Calu3 (cell line): ENCODE measurements around the gene KIRREL3. TPM values are rescaled to one million over a fixed set of nuclear protein-coding genes. Genes with fewer than 3 reads are reported as not detected.

ENCODE experiments used
- BruUV-seq: library from RNA; stranded (reverse); fragments of 400-500 nt; replicated peaks from 2 replicates; lab custom pipeline; 2021; lab: Mats Ljungman, UMichigan
- CTCF ChIA-PET: fragments of 300-600 bp; sonication (Branson Sonifier 250); formaldehyde crosslinking; loops from one replicate; lab custom pipeline; 2022; ENCODE audit warnings: antibody characterized with exemption; lab: Charles Lee
- DNase-seq: peaks from one replicate; pipeline ENCODE4 v3.0.0; 2022
- H3K27ac Mint-ChIP-seq: one replicate; pipeline ENCODE4 v1.8.0; 2022; ENCODE audit warnings: mixed read lengths; ENCODE audit not compliant: unreplicated experiment
- H3K27me3 Mint-ChIP-seq: one replicate; pipeline ENCODE4 v1.8.0; 2022; ENCODE audit warnings: mixed read lengths; ENCODE audit not compliant: unreplicated experiment
- H3K36me3 Mint-ChIP-seq: one replicate; pipeline ENCODE4 v1.8.0; 2022; ENCODE audit warnings: mild to moderate bottlenecking, moderate library complexity, mixed read lengths; ENCODE audit not compliant: insufficient read depth, unreplicated experiment
- H3K4me1 Mint-ChIP-seq: one replicate; pipeline ENCODE4 v1.8.0; 2022; ENCODE audit warnings: mild to moderate bottlenecking, low read depth, mixed read lengths; ENCODE audit not compliant: unreplicated experiment
- H3K4me3 Mint-ChIP-seq: one replicate; pipeline ENCODE4 v1.8.0; 2022; ENCODE audit warnings: mild to moderate bottlenecking, low read depth, moderate library complexity, mixed read lengths; ENCODE audit not compliant: unreplicated experiment
- H3K9me3 Mint-ChIP-seq: one replicate; pipeline ENCODE4 v1.8.0; 2022; ENCODE audit warnings: low read depth, mixed read lengths; ENCODE audit not compliant: unreplicated experiment
- CTCF ChIP-seq: fragments of 200-600 bp; IDR thresholded peaks from one replicate; pipeline ENCODE4 v1.8.0; 2022; ENCODE audit warnings: antibody characterized with exemption; ENCODE audit not compliant: unreplicated experiment
- intact Hi-C: fragments of 100-400 bp; cut with micrococcal nuclease; formaldehyde crosslinking; loops from one replicate; pipeline ENCODE4 v1.10.0; 2022; ENCODE audit not compliant: unreplicated experiment
- total RNA-seq: library from RNA; stranded (reverse); gene quantifications from 2 replicates; pipeline ENCODE4 v1.2.3, GENCODE V29; 2022

KIRREL3 gene
- total RNA-seq, 1 experiment from 2014 or later = 0.26 TPM

DNA sequence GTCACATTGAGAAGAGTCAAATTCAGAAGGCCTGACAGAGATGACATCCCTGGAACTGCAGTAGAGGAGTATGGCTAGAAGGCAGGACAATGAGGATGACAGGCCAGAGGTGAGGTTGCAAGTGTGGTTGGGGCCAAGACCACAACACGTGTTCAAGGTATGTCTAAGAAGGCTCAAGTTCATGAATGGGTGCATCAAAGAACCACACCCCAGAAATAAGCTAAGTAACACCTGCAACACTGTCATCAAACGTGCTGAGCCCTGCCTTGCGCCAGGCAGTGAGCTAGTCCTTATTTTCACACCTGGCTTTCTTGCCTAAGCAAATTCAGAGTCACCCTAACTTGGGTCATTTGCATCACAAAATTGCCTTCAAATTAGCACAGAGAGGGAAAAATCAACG lies 313.6 kb downstream of the KIRREL3 start:
- intact Hi-C loops = no loop called here
- no peak for TF ChIP-seq CTCF
- CTCF ChIA-PET = no interaction called here

GRCh38 chr11:126683766-126684728 lies 316.5 kb downstream of the KIRREL3 start:
- no peaks in the 10 kb centered on the region for H3K9me3 Mint-ChIP-seq
- CTCF ChIA-PET = no interaction called here
- H3K36me3 Mint-ChIP-seq = no peaks in the 10 kb centered on the region
- H3K27ac Mint-ChIP-seq = no peak overlapping the region
- no peak overlapping the region for H3K4me3 Mint-ChIP-seq
- DNase-seq = no peak
- intact Hi-C loops = no loop called here
- TF ChIP-seq CTCF = no peak
- H3K4me1 Mint-ChIP-seq = no peaks in the 10 kb centered on the region
- BruUV-seq = no TSS peak
- peaks cover 80% of the 10 kb centered on the region for H3K27me3 Mint-ChIP-seq

More for the DNA sequence above, 313.6 kb downstream of the KIRREL3 start:
- Mint-ChIP-seq H3K4me3 (no peak overlapping the region), H3K27ac (no peak overlapping the region), H3K36me3 (no peaks in the 10 kb centered on the region), H3K9me3 (no peaks in the 10 kb centered on the region), H3K27me3 (peaks cover 83% of the 10 kb centered on the region), H3K4me1 (no peaks in the 10 kb centered on the region)
- no TSS peak for BruUV-seq
- DNase-seq = no peak

DNA sequence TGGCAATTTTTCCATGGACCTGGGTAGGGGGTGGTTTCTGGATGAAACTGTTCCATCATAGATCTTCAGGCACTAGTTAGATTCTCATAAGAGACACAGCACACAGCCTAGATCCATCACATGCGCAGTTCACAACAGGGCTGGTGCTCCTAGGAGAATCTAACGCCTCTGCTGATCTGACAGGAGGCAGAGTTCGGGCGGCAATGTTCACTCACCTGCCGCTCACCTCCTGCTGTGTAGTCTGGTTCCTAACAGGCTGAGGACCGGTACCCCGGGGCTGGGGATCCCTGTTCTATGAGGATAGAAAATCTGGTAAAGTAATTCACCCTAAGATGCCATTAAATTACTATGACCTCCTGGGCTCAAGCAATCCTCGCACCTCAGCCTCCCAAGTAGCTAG lies 318.0 kb downstream of the KIRREL3 start:
- BruUV-seq = no TSS peak
- TF ChIP-seq CTCF = no peak
- no peaks in the 10 kb centered on the region for H3K9me3 Mint-ChIP-seq
- no peak overlapping the region for H3K27ac Mint-ChIP-seq
- DNase-seq = no peak
- no peaks in the 10 kb centered on the region for H3K36me3 Mint-ChIP-seq
- no peak overlapping the region for H3K4me3 Mint-ChIP-seq
- H3K27me3 Mint-ChIP-seq = peaks cover 66% of the 10 kb centered on the region
- no peaks in the 10 kb centered on the region for H3K4me1 Mint-ChIP-seq
- CTCF ChIA-PET = no interaction called here
- intact Hi-C loops = no loop called here

DNA sequence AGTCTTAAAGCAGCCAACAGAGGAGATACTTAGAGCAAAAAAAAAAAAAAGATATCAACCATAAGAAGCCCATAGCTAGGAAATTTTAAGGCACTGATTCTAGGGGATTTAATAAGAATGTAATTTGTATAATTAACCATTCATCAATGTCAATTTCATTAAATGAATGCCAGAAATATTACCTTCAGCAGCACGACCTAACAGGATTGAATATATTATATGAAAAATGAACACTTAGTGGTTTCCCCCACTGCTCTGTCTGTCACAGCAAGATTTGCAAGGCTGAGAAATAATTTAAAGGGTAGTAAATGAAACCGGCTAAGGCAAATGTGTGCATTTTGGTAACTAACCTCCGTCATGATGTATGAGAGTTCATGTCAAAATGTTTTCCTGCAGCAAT lies 319.9 kb downstream of the KIRREL3 start:
- intact Hi-C loops = no loop called here
- H3K4me3 Mint-ChIP-seq = no peak overlapping the region

More for the DNA sequence above, 319.9 kb downstream of the KIRREL3 start:
- Mint-ChIP-seq H3K27ac (no peak overlapping the region), H3K36me3 (no peaks in the 10 kb centered on the region), H3K4me1 (no peaks in the 10 kb centered on the region), H3K27me3 (peaks cover 56% of the 10 kb centered on the region), H3K9me3 (no peaks in the 10 kb centered on the region)
- DNase-seq = no peak
- BruUV-seq = no TSS peak
- TF ChIP-seq CTCF = no peak
- CTCF ChIA-PET = interaction anchor here (0.6 kb wide), 1 partner anchor 42 kb away, joined by 4 read pairs; no protein-coding TSS in a partner anchor
